HG02840 (cell line): Measurements from ENCODE around the gene NFIB.

Experiments
- ATAC-seq: cut with Tn5 transposase; IDR thresholded peaks from one replicate; pipeline ENCODE4 v1.9.1; 2021; ENCODE audit warnings: mild to moderate bottlenecking, moderate library complexity, moderate number of reproducible peaks; ENCODE audit not compliant: unreplicated experiment, low FRiP score

The NFIB gene

DNA sequence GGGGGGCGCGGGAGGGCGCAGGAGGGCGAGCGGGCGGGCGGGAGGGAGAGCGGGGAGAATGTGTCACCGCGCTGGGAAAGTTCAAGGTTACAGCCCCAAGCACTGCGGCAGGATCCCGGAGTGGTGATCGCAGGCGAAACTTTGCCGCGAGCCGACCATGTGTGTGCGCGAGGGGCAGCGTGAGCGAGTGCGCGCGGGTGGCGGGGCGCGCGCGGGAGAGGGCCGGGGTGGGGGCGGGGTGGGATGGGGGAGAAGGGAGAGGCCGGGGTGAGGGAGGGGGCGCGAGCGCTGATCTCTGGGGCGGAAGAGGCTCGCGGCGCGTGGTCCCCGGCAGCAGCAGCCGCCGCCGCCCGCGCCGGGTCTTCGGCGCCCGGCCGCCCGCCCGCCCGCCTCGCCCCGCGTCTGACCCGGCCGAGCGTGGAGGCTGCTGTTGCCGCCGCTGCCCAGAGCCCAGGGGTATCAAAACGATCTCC, at the start of gene NFIB:
Gene NFIB, minus strand, starts transcription at position 191 of the 473 bp plus-strand sequence. CDS start 630 bp downstream, outside the sequence.
- ATAC-seq, result no peak

DNA sequence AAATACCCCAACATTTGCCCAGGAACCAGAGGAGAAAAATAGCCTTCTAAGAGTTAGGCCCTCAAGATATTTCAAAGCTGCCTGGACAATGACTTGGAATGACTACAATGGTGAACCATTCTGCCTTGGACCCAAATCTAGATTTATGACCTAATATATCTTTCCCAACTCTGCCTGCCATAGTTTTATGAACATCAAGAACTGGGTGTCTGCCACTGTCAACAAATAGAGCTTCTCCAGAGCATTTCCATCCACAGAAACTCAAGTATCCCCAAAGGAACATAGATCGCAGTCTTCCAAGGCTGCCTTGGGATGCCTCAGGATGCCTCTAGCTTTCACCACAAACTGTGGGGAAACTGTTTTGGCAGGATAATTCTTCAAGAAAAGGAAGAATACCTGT, 48.2 kb upstream of the NFIB start:
- no peak for ATAC-seq

DNA sequence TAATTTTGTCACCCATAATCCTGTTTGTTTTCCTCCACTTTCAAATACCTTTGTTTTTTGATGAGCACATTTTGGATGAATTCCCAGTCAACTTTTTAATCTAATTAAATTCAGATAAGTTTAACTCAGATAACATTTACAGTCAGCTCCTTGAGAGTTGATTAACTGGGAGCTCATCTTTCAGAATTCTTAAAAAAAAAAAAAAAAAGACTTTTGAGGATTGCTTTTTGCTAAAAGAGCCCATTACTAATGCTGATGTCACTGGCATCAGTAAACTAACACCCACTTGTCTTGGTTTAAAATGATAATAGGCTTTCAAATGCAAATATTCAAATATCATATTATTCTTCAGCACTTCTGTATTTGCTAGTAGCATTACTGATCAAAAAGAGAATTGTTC, 47.1 kb upstream of the NFIB start:
- ATAC-seq, result no peak

DNA sequence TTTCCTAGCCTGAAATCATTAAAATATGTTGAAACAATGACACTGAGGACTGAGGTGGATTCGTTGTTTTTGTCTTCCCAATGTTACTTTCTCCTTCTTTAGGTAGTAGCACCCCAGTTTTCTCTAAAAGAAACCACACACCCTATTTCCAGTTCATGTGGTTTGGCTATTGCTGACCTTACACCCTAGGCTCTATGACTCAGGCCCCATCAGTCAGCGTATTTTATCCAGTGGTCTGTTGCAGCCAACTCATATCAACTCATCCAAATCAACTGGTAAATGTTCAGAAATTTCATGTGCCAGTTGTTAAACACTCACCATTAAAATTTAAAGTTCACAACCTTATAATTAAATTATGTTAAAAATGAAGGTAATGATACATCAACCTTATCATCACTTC, 44.6 kb upstream of the NFIB start:
- no peak for ATAC-seq

DNA sequence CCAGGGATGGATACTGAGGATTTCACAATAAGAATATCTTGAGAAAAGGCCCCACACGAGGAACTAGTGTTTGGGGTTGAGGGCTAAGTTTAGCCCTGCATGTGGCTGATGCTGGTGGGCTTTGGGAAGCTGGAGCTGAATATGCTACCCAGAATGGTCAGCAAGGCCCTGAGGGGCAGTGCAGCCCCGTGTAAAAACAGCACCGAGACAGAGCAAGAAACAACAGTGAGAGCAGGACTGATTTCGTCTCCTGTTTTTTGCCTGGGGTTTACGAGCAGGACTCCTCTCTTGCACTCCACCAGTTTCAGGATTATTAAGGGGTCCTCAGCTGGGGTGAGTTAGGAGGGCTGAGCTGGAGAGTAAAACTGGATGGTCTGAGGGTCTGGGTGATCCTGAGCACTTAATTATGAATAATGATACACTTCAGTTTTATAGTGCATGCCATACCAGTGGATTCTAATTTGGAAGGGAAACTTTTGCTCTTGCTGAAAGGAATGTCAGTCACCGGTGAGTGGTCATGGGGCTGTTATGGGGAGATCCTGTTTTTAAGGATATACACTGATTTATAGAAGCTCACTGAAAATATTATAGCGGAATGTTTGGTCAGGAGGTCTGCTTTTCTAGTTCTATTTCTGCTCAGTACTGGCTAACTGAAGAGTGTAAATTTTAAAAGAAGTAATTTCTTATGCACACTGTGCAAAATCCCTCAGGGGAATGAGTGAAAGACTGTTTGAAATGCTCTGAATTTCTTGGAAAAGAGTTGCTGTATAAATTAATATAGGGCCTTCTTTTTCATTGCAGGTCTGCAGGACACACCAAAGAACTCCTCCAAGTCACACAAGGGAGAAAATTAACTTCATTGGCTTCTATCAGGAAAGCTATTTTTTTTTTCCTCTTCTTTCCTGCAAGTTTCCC, 42.7 kb upstream of the NFIB start:
- no peak for ATAC-seq

DNA sequence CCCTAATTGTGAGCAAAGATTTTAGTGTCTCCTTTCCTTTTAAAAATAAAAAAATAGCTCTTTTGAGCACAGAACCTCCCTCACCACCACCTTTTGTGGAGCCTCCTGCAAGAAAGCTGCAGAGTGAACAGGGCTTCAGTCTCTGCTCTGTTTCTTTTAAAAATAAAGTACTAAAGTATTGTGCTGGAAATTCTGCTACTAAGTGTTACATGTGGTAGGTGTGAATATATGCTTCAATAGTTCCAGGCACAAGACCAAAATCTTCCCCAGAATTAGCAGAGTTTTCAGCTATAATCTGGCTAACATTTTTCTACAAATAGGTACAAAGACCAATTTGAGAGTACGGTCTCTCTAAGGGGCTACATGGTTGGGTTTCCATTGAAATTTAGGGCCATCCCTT, 40.3 kb upstream of the NFIB start:
- ATAC-seq, result no peak

DNA sequence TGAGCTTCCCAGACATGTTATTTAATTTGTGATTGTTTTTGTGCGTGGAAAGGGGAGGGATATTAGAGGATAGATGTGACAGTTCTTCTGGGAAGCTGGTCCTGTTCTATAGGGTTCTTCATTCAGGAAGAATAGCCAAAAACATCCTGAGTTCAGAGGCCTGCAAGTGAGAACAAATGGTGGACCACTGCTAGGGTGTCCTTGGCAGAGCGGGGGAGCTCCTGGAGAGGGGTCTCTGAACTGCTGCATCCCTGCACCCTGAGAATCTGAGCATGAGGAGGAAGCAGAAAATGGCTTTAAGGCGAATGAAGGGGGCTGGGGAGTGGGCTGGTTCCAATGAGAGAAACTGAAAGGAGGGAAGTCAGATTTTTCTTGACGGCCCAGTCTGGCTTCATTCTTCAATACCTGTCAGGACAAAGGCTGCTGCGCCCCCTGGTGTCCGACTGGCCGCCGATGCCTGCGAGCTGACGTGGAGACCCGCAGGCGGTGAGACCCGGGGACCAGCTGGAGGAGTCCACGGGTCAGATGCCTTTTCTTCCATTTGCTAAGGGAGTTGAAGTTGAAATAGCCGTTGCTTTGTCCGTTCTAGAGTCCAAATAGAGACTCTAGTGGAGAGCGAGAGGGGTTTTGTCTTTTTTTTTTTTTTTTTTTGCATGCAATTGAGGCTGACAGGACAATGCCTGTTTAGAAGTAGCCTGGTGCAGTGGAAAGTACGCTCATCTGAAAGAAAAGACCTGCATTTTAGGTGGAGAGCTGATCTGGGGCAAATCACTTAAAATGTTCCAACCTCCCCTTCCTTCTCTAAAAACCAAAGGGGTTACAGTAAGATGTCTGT, 39.5 kb upstream of the NFIB start:
- ATAC-seq, result peak; percentile 88

DNA sequence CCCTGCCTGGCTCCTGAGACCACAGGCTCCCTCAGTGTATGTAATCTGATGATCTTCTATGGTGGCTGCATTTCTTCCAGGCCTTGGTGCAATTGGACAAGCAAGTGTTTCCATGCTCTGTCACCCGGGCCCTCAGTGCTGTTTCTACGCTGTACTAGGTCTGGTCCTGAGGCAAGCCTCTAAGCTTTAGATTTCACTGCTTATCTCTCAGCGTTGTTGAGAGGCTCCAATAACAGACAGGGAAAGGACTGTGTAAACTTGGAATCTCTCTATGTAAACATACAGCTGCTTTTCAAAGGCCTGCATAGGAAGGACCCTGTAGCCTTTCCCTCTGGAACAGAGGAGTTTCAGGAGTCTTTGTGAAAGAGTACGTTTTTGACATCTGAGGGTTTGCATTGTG, 38.6 kb upstream of the NFIB start:
- no peak for ATAC-seq

DNA sequence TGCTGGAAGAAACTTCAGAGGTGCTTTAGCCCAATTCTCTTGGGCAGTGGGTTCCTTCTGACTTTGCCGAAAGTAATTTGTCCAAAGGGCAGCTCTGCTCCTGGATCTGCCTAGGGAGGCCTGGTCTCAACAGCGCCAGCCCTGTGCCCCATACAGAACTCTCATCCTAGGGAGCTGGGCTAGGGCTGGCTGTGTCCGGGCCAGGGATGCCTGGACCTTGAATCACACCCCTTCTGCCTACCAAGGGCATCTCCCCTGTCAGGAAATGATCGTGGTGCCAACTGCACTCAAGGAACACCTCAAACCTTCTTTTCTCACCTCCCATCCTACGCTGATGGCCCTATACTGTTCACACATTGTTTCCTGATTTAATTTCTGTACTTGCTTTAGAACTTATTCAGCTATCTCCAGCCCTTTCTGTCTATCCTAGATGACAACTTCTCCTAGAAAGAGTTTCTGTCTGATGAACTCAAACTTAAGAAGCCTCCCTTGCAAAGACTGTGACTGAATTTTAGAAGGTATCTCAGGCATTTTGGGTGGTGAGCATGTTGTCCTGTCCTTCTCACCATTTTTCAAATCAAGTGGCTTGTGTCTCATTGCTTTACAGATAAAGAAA, 37.4 kb upstream of the NFIB start:
- ATAC-seq, result no peak

DNA sequence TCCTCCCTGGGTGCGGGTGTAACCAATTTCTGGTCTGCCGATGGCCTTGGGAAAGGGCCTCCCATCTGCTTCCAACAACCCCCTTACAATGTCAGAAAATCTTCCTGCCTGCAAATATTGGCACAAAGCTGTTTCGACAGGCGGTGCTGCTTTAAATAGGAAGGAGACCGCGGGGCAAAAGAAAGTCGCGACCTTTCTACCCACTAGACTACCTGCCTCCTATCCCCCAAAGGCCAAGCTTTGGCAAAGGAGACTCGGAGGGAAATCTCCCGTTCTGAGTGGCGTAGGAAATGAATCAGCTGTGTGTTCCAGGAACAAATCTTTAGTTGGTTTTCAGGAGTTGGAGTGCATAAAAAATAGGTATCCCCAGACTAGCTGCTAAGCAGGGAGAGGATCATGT, 36.8 kb upstream of the NFIB start:
- no peak for ATAC-seq

DNA sequence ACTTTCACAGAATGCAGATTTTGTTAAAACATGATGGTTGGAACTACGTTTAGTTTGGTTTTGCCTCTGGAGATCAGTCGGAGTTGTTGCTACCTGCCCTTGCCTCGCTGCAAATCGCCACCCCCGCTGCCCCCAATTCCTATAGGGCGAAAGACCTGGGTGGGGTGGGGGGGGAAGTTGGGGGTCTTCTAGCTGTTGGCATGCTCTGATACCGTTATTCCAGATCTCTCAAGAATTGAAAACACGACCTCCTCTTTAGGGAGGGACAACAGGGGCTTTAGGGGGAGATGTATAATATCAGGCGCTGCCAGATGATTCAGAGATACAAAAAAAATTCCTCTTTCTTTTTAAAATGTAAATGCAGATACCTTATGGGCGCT, 36.4 kb upstream of the NFIB start:
- no peak for ATAC-seq

DNA sequence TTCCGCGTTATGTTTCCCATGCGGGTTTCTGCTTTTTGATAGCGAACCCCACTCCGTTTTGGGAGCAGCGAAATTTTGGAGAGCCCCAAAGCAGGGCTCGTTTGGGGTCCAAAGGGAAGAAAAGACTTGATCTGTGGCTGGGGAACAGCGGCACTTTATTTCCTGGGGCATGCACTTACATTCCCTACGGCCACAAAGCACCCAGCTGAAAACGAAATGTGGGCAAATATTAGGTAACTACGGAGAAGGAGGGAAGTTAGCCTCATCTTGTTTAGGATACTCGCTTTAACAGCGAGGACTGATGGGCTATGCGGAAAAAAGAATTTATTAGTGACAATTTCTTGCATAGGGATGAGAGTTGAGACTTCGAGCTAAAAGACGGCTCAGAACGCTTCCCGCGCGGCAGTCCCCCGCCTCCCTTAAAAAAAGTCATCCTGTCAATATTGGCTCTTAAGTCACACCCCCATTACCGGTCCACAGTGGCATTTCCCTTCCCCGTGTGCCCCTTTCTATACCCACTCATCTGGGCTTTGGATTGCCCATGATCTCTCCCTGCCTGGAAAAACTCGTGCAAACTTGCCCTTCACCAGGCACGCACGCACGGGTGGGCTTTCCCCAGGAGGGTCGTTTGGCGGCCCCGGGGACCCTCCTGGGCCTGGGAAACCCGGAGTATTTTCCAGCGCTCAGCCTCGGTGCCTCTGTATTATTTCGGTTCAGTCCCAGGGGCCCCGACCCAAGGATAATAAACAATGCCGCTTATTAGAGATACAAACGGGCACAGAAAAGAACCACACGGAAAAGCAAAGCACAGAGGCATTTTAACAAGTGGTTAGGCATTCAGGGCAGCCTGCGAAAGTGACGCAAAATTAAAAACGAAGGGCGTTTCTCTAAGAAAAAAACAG, 35.8 kb upstream of the NFIB start:
- ATAC-seq, result no peak

DNA sequence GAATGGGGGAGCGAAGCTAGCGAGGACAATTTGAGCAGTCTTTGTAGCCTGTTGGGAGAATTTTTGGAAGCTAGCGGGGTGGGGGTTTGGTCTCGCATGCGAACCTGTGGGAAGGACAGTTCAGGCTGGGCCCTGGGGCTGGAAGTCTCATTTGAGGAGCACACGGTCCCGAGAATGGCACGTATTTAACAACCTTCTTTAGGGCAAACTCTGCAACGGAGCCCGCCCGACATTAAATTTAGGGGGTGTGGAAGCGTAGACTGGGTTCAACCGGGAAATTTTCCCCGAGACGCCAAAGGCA, 35.2 kb upstream of the NFIB start:
- no peak for ATAC-seq

DNA sequence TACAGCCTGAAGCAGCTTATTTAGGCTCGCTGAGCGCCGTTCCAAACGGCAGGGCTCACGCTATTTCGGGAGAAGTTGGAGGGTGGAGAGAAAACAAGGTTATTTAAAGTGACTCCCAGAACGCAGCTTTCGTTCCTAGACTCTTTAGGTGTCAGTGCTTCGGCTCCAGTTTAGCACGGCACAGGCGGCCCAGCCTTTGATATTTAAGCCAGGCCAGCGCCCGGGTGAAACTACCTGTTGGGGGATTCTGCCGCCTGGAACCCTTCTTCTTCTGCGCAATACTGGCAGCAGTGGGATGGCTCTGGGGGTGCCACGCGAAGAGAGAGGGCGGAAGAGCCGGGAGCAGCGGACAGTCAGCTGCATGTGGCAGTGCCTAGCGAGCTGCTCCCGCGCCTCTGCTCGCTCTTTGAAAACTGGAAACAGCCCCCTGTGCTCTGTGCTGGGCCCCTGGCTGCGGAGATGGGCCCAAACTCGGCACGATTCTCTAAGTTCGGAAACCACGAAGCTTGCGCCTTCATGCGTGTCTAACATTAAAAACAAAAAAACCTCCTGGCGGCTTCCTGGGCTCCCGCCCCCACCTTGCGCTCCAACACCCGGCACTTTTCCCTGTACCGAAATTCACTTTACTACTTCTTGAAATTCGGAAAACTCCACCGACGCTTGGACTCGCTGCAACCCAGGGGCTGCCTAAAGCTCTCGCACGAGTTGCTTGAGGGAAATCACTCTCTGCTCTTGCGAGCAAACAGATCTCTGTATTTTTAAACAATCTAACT, 34.6 kb upstream of the NFIB start:
- ATAC-seq, result no peak

DNA sequence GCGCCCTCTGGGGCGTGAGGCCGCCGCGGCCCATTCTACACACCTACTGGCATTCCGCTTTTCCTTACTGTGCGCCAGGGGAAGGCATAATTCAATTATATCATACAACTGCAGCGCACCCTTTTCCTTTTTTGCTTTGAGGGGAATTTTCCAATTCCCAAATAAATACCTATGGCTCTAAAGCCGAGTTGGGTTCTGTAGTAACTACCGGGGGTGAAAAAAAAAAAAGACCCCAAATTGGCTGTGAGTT, 34.1 kb upstream of the NFIB start:
- no peak for ATAC-seq

DNA sequence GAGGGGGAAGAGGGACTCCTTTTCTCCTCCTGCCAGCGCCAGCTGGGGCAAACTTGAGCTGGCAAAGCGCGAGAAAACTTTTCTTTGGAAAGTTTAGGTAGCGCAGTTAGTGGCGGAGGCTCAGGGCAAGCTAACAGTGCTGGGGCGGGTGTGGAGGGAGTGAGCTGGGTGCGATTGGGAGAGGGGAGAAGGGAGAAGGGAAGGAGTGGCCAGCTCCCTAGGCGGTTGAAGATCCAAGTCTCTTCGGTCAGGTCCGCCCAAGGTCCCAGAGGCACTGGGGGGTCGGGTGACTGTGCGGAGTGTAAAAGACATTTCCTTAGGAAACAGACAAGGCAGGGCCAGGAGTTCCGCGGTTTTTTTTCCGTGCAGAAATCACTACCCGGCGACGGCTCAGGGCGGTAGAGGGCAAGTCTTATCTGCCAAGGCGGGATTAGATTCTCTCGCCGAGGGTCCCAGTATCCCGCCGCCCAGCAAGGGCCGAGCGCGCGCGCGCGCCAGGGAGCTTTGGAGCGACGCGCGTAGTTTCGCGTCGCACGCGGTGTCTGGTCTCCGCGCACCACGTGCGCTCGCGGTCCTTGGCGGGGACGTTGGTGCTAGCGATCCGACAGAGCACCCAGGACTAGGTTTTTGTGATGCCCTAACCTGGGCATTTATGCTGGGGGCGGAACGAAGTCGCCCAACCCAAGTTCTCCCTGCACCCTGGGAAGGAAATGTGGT, 33.6 kb upstream of the NFIB start:
- ATAC-seq, result no peak

DNA sequence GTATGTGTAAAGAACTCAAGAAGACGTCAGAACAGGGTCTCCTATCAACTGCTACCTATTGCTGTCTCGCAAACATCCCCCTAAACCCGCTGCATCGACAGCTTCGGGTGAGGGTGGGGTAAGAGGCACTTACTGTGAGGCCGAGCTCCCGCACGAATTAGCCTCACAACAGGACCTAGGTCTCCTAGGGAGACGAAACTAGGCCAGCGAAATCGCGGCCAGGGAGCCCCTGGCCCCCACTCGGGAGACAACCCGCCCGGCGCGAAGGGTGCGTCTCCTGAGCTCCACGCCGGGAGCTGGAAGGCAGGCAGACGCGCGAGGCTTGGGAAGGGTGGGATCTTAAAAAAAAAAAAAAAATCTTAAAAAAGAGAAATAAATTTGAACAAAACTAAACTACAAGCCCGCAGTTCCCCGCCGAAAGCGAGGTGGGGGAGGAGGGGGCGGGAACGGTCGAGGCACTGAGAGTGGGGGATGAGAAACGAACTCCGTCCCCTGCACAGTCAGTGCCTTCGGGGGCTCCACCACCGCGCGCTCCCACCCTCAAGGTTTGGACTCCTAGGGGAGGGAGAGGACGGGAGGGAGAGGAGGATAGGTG, 33.0 kb upstream of the NFIB start:
- ATAC-seq, result no peak

DNA sequence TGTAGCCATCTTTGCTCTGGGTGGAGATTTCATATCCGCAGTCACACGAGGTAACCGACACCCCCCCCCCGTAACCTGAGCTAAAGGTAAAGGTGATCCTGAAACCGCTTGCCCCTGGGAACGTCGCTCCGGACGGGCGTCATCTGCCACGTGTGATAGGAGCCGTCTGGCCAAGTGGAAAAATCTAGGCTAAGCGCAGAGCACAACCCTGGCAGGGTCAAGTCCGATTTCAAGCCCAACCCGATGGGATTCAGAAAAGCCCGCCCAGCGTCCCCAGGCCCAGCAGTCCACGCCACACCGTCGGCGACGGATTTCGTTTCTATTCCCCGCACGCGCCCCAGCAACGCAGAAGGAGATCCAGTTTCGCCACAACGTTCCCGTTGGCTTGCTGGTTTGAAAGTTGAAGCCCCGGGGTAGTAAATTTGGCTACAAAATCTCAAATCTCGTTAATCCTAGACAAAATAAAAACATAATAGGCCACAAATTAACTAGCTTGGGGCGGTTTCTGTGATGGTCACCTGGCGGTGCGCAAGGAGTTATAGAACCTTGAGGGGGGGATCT, 32.4 kb upstream of the NFIB start:
- ATAC-seq, result no peak
